HG03575 (cell line): ENCODE results near the gene PARD6A.

ENCODE experiments used
- ATAC-seq: cut with Tn5 transposase; IDR thresholded peaks from one replicate; pipeline ENCODE4 v1.9.1; 2021; ENCODE audit not compliant: unreplicated experiment, insufficient number of reproducible peaks, low FRiP score; ENCODE audit errors: extremely low read depth

Gene PARD6A

DNA sequence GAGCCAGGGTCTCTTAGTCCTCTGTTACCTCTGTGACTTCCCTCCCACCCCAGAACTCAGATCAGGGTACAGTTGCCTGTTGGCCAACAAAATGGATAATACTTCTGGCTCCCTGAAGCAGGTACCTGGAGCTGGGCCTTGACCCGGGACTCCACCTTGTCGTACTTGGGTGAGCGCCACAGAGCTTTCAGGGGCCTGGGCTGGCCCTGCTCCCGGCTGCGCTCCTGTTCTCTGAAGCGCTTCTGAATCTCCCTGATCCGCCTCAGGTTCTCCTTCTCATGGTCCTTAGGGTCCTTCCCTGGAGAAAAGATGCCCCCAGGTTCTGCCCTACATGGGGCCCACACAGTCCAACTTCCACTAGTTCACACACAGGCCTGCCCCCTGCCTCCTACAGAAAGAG lies 4.1 kb downstream of the PARD6A start:
- ATAC-seq = no peak

DNA sequence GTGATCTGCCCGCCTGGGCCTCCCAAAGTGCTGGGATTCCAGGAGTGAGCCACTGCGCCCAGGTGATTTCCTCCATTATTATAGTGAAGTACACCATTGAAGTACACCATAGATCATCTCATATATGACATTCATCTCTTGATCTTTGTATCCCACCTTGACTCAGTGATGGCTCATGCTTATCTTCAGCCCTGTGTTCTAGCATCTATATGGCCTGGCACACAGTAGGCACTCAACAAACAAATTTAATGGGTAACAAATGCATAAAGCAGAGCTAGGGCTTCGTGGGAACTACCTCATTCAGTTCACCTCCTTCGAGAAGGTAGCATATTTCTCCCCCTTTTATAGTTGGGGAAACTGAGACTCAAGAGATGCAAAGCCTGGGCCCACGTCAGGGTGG lies 4.8 kb downstream of the PARD6A start:
- no peak for ATAC-seq

DNA sequence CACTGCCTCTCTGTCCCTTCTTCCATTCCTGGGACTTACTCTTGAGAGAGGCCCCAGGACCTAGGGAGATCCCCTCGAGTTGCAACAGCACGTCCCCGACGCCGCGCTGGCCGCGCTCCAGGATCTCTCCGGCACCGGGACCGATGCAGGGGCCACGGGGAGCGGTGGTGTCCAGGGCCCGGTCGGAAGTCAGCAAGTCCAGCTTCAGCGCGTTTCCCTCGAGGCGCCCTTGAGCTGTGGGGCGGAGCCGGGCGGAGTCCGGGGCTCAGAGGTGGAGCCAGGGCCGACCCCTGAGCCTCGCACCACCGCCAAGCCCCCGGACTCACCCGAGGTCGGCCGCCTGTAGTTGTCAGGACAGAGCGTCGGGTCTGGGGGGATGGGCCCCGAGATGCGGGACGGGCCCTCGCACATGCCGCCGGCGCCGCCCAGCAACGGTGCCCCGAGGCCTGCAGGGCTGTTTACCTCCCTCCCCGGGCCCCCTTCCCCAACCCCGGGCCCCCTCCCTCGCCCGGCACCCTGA lies 5.3 kb downstream of the PARD6A start:
- ATAC-seq = no peak

DNA sequence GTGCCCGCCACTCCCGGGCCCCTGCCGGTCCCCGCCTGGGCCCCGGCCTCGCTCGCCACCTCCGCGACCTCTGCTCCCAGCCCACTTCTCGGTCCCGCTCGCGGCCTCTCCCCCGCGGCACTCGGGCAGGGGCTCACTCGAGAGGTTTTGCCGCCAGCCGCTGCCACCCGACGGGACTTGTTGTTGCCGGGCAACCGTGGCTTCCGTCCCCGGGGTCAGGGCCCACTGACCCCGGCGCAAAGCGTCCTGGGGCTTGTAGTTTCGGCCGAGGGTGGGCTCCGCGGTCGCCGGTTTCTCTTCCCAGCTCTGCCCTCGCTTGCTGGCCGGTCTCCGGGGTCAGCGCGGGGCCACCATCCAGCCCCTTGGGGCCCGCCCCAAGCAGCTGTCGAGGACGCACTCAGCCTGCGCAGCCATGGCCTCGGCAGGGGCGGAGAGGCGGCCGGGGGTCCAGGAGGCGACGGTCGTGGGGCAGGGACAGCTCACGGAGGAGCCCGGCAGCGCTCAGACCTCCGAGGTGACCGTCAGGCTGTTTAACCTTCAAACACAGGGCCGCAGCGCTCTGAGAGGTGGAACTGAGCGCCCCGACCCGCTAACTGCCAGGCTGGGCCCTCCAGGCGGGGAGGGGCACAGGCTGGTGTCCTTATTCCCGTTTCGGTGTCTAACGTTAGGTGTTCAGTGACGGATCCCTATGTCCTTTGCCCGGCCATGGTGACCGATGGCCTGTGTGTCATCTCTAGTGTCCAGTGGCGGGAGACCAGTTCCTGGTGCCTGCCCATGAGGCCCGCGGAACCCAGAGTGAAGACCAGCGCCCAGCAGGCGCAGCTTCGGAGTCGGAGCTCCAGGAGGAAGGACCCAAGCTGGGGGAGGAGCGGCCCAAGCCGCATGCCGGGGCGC lies 6.0 kb downstream of the PARD6A start, which contains the start of the genes C16orf86 and ENKD1:
C16orf86 (plus strand) TSS at position 256 of the 894 bp plus-strand sequence; CDS start at position 413, 157 bp downstream.
ENKD1 (minus strand) TSS at position 192 of the 894 bp plus-strand sequence. CDS start 308 bp downstream, outside the sequence.
- no peak for ATAC-seq

DNA sequence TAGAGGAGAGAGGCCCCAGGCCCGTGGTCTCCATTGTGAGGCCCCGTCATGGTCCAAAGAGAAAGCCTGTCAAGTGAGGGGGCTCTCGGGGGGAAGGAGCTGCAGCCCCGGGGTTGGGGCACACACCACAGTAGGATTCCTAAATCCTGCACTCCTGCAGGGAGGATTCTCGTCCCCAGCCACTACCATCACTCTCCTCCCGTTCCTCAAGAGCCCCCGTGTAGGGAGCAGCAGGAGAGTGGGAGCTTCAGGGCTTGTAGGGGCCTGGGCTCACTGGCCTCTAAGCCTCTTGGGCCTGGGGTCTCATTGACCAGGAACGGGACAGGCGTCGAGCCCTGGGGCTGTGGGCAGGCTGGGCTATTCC lies 6.7 kb downstream of the PARD6A start:
- no peak for ATAC-seq

DNA sequence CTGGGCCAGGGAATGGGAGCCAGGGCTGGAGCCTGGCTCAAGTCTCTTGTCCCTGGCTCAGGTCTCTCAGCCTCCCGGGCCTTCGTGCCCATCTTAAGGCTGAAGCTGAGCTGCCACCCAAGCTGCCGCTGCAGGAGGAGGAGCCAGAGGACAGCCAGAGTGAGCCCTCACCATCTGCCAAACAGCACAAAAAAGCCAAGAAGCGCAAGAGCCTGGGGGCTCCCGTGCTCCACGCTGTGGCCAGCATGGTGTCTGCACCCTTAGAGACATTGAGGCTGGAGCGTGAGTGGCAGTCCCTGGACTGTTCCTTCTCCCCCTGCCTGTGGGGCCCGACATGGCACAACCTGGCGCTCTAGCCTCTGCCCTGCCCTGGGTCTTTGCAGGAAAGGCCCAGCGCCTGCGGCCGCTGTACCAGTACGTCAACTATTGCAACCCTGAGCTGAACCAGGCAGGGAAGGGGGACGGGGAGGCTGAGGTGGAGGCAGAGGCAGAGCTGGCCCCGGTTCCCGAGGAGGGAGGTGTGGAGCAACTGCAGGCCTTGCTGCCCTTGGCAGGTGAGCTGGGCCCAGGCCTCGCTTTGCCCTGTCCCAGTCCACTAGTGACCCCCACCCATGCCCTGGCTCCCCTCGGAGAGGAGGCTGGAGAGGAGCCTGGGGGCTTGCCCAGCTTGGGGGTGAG lies 7.2 kb downstream of the PARD6A start:
- no peak for ATAC-seq

DNA sequence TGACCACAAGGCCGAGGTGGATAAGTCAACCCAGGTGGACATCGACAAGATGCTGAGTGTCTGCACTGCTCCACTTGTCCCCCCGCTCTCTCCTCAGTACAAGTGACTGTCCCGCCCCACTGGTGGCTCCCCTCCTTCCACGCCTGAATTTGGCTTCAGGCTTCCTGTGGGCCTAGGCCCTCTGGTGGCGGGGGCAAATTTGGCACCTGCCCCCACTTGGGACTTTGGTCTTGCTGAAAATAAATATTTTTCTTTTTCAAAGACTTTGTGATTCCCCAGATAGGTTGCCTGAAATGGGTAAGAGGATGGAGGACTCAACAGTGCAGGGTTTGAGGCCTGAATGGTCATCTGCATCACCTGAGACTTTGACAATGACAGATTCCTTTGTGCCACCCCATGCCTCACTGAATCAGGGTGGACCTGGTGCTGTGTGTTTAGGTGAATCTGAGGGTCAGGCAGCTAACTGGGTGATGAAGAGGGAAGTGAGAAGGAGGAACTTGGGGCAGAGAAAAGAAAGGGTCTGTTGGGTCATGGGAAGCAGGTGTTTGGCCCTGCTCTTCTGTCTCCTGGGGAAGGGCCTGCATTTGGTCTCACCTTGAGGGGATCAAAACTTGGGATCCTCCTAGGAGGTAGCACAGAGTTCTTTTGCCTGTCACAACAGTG lies 7.9 kb downstream of the PARD6A start:
- ATAC-seq = no peak

DNA sequence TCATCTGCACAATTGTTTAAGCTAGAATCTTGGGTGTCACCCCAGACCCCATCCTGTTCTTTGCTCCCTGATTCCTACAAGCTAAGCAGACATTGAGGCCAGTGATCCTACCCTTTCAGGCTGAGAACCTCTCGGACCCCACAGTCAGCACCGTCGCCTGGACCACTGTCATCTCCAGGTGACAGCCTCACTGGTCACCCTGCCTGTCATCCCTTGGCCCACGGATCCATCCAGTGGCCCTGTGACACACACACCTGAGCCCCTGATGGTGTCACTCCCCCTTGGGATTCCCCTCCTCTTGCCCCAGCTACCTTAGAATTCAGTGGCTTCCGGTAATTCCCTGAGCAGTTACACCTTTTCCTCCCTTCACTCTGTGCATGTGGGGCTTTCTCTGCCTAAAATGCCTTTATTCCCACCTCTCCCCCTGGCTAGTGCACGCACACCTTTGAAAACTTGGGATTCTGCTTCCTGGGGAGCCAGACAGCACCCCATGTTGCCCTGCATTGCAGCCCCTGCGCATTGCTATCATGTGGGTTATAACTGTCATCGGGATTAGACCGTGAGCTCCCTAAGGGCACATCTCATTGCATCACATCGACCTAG lies 8.8 kb downstream of the PARD6A start:
- ATAC-seq = no peak

DNA sequence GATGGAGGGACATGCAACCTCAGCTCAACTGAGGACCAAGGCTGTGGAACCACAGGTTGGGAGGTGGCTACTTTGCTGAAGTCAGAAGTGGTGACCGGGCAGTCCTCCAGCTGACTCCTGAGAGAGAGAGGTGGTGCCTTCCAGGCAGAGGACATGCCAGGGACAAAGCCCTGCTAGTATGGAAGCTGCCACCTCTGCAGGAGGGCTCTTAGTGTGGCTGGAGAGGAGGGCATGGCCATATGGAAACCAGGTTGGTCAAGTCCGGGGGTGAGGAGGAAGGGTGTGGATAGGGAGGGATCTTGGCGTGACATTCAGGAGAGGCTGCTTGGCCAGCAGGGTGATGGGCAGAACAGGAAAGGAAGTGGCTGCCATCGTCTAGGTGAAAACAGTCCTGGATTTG lies 11.5 kb downstream of the PARD6A start:
- no peak for ATAC-seq

DNA sequence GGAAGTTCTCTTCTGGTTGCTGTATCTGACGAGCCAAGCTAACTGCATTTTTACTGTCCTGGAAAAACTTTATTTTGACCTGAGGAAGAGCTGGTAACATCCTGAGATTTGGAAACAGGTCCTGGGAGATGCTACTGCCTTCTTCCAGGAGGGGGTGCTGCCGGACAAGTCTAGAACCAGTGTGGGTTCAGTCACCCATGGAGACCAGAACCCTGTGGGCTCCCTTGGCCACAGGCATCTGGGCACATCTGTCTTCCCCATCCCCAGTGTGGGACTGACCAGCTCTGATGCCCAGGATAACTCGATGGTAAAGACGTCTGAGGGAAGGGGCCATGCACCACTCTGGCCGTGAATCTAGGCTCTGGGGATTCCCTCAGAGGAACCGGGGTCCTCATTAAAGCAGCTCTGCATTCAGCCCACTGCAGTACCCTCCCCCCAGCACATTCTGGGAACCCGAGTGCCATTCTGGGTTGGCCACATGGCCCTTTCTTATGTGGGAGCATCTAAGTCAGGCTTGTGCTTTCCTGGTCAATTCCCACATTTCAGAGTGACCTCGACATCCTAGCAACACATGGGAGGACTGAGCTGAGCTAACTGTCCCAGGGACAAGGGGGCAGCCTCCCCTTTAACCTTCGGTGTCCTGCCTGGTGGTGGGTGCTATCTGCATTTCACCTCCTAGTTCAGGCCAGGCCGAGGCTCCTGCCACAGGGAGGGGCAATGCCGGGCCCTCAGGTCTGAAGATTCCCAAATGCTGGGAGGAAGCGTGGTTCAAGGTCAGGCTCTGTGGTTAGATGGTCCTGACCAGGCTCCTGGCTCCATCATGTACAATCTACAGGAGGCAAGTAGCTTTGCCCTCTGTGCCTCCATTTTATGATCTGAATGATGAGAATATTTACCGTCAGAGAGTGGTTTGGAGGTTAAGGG lies 12.2 kb downstream of the PARD6A start:
- no peak for ATAC-seq

DNA sequence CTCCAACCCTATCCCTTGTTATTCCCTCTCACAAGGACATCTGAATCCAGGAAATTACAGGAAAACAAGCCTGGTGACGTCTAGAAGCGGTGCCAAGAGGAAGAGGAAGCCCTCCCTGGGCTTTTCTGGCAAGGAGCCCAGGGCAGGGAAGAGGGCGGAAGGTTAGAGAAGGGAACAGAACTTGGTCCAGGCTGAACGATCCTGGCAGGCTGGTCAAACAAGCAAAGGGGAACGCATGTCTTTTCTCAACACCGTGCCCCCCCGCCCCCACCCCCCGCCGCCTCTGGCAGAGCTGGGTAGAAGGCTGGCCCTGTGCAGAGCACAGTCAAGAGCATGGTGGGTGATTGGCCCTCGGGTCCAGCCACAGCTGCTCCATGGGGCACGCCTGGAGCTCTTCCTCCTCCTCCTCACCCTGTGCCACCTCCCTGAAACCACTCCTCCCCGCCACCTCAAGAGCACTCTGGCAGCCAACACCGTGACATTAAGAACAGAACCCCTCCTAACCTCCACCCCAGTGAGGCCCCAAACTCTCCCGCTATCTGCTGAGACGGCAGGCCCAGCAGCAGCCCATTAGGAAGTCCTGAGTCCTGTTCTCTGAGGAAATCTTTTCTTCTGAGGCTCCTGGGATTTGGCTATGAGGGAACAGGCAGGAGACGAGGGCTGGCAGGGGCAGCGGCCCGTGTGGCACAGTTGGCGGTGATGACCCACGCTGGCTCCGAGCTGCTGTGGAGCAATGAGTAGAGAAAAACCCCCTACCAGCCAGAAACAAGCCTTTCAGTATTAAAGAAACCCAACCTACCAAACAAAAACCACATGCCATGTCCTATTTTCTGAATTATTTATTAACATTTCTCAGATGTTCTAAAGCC lies 13.2 kb downstream of the PARD6A start:
- no peak for ATAC-seq

DNA sequence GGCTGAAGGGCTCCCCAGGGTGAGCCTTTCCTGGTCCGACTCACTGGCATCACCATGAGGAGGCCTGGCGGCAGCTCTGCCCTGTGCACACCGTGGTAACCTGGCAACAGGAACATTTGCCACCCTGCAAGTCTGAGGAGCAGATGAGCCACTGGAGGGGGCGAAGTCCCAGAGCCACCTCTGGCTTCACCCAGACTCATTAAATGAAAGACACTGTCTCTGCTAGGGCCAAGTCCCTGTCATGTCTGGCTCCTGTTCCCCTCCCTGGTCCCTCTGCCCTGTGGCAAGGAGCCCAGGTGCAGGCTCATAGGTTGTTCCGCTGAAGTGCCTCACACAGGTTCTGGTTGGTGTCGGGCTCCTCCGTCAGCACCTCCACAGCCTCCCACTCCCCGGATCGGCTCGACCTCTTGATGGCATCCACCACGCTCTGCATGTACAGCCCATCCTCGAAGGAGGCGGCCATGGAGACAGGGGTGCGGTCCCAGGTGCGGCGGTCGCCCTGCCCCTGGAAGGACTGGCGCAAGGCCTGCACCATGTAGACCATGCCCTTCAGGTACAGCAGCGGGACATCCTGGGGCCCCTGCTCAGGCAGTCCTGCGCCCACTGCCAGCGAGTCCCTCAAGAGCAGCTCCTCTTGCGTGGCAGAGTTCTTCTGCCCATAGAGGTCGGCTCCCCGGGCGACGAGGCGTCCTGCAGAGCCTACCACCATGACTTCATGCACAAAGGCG lies 14.3 kb downstream of the PARD6A start:
- ATAC-seq = no peak

DNA sequence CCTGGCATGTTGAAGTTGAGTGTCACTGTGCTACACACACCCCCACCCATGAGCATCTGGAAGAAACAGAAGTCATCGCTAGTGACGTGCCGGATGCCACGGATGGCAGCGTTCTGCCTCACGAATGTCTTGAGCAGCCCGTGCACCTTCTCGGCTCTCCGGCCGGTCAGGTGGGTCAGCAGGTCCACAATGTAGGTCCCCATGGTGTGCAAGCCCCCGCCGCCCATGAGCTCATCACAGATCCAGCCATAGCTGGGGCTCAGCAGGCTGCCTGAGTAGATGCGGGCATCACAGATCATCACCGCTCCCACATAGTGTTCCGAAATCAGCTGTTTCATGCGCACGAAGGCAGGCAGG lies 14.8 kb downstream of the PARD6A start:
- no peak for ATAC-seq

DNA sequence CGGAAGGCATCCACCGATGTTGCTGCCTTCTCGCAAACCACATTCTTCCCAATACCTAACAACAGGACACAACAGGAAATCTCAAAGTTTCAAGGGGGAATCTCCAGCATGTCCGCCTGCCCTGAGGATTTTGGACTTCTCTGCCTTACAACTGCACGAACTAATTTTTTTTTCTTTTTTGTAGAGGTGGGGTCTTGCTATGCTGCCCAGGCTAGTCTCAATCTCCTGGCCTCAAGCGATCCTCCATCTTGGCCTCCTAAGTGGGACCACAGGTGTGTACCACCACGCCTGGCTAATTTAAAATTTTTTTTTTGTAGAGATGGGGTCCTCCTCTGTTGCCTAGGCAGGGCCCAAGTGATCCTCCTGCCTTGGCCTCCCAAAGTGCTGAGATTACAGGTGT lies 15.2 kb downstream of the PARD6A start:
- ATAC-seq = no peak

DNA sequence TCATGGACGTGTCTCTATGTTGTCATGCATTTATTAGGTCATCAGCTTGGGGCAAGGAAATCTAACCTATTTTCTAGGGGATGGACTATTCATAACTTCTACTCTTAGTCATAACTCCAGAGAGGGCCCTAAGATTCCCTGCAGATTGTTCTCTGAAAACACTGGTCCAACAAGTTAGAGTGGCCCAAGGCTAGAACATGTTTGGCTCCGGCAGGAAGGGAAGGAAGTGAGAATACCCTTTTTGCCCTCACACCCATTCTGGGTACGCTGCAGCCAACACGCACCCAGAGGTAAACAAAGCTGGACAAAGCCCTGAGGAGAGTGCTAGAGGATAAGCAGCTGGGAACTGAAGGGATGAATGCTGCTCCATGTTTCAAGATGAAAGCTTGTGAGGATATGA lies 15.8 kb downstream of the PARD6A start:
- ATAC-seq = no peak

DNA sequence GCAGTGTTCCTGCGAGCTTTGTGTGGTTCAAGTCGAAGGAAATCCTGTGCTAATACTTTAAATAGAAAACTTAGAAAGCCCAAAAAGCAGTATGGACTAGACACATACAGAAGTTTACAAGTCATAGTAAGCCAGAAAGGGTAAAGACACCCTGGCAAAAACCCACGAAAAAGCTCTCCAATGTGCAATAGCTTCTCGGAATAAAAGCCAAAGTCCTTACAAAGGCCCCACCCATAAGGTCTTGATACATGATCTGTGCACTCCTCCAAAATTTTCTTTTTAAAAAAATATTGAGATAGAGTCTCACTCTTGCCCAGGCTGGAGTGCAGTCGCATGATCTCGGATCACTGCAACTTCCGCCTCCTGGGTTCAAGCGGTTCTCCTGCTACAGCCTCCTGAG lies 16.2 kb downstream of the PARD6A start:
- ATAC-seq = no peak

DNA sequence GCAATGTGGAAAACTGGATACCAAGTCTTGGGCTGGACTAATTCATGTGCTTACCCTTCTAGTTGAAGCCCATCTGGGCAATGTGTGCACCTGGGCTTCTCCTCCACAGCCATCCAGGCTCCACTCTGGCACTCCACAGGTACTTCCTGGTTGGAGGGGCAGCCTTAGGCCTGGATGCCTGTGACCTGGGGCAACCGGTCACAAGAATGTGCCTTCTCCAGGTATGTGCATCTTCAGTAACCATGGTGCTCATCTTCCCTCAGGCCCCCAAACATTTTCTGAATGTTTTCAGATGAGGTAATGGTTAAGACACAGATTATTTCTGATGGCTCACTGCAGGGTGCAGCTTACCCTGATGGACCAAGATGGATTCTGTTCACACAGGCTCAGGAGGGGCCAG lies 17.0 kb downstream of the PARD6A start:
- no peak for ATAC-seq
